Measurements from ENCODE around the gene TXNRD2.

DNA sequence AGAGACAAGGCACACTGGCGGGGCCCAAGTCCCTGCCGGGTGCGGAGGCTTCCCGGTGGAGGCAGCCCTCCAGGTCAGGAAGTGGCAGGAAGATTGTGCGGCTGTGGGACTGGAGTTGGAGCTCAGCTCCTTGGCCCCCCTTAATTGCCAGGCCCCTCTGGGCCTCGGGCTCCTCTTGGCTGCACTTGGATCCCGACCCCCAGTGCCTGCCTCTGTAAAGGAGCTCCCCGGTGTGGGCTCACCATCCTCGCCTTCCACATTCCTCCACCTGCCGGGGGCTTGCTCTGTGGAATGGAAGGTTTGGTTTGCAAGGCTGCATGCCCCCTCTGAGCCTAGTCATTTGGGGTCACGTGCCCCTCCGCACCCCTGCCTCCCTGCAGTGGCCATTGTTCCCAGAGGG lies 38.1 kb downstream of the TXNRD2 start:
- TF ChIP-seq, protein P1, sequence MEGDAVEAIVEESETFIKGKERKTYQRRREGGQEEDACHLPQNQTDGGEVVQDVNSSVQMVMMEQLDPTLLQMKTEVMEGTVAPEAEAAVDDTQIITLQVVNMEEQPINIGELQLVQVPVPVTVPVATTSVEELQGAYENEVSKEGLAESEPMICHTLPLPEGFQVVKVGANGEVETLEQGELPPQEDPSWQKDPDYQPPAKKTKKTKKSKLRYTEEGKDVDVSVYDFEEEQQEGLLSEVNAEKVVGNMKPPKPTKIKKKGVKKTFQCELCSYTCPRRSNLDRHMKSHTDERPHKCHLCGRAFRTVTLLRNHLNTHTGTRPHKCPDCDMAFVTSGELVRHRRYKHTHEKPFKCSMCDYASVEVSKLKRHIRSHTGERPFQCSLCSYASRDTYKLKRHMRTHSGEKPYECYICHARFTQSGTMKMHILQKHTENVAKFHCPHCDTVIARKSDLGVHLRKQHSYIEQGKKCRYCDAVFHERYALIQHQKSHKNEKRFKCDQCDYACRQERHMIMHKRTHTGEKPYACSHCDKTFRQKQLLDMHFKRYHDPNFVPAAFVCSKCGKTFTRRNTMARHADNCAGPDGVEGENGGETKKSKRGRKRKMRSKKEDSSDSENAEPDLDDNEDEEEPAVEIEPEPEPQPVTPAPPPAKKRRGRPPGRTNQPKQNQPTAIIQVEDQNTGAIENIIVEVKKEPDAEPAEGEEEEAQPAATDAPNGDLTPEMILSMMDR (IDR thresholded peaks at IDR 0.05) = no peak
- TF ChIP-seq EP300 (IDR thresholded peaks at IDR 0.05) (no peak), POLR2A (IDR thresholded peaks at IDR 0.05) (no peak)

Measured in tibial nerve (tissue), 4 donors.